ENCODE results near the gene TMEM178B.

Gene TMEM178B

DNA sequence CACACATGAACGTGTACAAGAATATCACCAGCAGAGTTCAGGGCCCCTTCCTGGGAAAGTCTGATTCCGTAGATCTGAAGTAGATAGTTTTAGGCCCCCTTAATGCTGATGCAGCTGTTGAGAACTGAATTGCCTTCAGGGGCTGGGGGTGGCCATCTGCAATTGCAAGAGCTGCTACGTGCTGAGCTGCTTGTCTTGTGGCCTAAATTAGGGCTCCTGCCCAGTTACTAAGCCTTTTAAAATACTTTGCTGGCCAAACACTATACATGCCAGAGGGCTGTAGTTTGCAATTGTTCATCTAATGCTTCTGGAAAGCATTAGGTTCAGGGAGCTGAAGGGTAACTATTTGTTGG, 71.7 kb downstream of the TMEM178B start:
- H3K4me1 ChIP-seq (ENCODE audit: control insufficient read depth in 2 of 2, insufficient read depth in 1 of 2, low read depth in 1 of 2, low read length in 2 of 2): peaks cover 0 to 3% of the 10 kb centered on the region in 2 donors
- no peak overlapping the region for H3K4ac ChIP-seq (ENCODE audit: low read length)
- no peak overlapping the region for H2AFZ ChIP-seq (ENCODE audit: low read length)
- no peak overlapping the region for H4K91ac ChIP-seq (ENCODE audit: low read depth, low read length, poor library complexity)
- H2BK15ac ChIP-seq (ENCODE audit: low read length): no peak overlapping the region
- no peak overlapping the region for H2BK5ac ChIP-seq (ENCODE audit: low read length)
- H4K8ac ChIP-seq (ENCODE audit: low read depth, low read length): no peak overlapping the region
- H2BK12ac ChIP-seq (ENCODE audit: low read length): no peak overlapping the region
- no peaks in the 10 kb centered on the region for H3K36me3 ChIP-seq (replicated peaks in 1 of 2; ENCODE audit: control insufficient read depth in 2 of 2, insufficient read depth in 2 of 2, low read length in 2 of 2)
- no CpG with 5 or more reads among the region's 3 CpGs for WGBS, 2 donors (ENCODE audit: extremely low coverage in 2 of 2, insufficient read length in 2 of 2, insufficient replicate concordance in 1 of 2)
- no peak overlapping the region for H3K27ac ChIP-seq (replicated peaks; ENCODE audit: low read length)
- no peak overlapping the region for H3K9ac ChIP-seq (ENCODE audit: low read depth, low read length, poor library complexity)
- H2AK5ac ChIP-seq (ENCODE audit: low read depth, low read length): no peak overlapping the region
- DNase-seq (ENCODE audit: low spot score): no peak
- no peak overlapping the region for H3K14ac ChIP-seq (ENCODE audit: low read length)
- H3K23ac ChIP-seq (ENCODE audit: low read depth, low read length, poor library complexity): no peak overlapping the region
- H3K18ac ChIP-seq (ENCODE audit: low read length): no peak overlapping the region
- H3K4me2 ChIP-seq (ENCODE audit: insufficient read depth, low read length, poor library complexity, severe bottlenecking): no peak overlapping the region
- no peak overlapping the region for H2BK120ac ChIP-seq (ENCODE audit: low read depth, low read length)
- H3K9me3 ChIP-seq (replicated peaks in 1 of 2; ENCODE audit: control insufficient read depth in 2 of 2, insufficient read depth in 1 of 2, low read depth in 1 of 2, low read length in 2 of 2): peaks cover 0 to 3% of the 10 kb centered on the region in 2 donors
- H3K79me1 ChIP-seq (ENCODE audit: low read depth, low read length): no peaks in the 10 kb centered on the region
- no peak overlapping the region for H3K4me3 ChIP-seq (ENCODE audit: low read length in 2 of 2)
- H3K27me3 ChIP-seq (ENCODE audit: control insufficient read depth in 3 of 3, insufficient read depth in 3 of 3, low read depth in 1 of 3, low read length in 3 of 3): no peaks in the 10 kb centered on the region

DNA sequence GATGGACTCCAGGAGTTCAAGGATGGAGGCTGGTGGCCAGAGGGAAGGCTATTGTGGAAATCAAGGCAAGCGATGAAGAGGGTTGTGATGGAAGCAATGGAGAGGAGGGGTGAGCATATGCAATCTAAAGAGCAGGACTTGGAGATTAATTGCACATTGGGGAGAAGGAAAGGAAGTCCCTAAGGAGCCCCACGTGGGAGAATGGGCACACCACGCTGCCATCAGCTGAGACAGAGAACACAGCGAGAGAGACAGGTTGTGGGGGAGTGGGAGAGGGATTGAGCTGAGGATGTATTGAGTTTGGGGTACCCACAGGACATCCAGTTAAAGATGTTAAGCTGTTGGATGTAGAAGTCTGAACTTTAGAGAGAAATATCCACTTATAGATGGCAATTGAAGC, 73.6 kb downstream of the TMEM178B start:
- Histone ChIP-seq H3K27me3 (ENCODE audit: control insufficient read depth in 3 of 3, insufficient read depth in 3 of 3, low read depth in 1 of 3, low read length in 3 of 3) (no peaks in the 10 kb centered on the region), H3K4me2 (ENCODE audit: insufficient read depth, low read length, poor library complexity, severe bottlenecking) (no peak overlapping the region), H3K4ac (ENCODE audit: low read length) (no peak overlapping the region), H2AFZ (ENCODE audit: low read length) (no peak overlapping the region), H3K79me1 (ENCODE audit: low read depth, low read length) (no peaks in the 10 kb centered on the region), H3K18ac (ENCODE audit: low read length) (no peak overlapping the region), H4K91ac (ENCODE audit: low read depth, low read length, poor library complexity) (no peak overlapping the region), H4K8ac (ENCODE audit: low read depth, low read length) (no peak overlapping the region), H2AK5ac (ENCODE audit: low read depth, low read length) (no peak overlapping the region), H3K9me3 (replicated peaks in 1 of 2; ENCODE audit: control insufficient read depth in 2 of 2, insufficient read depth in 1 of 2, low read depth in 1 of 2, low read length in 2 of 2) (peaks cover 0 to 3% of the 10 kb centered on the region in 2 donors), H3K36me3 (replicated peaks in 1 of 2; ENCODE audit: control insufficient read depth in 2 of 2, insufficient read depth in 2 of 2, low read length in 2 of 2) (no peaks in the 10 kb centered on the region), H3K27ac (replicated peaks; ENCODE audit: low read length) (no peak overlapping the region), H3K23ac (ENCODE audit: low read depth, low read length, poor library complexity) (no peak overlapping the region), H3K4me1 (ENCODE audit: control insufficient read depth in 2 of 2, insufficient read depth in 1 of 2, low read depth in 1 of 2, low read length in 2 of 2) (peaks cover 0 to 3% of the 10 kb centered on the region in 2 donors), H3K14ac (ENCODE audit: low read length) (no peak overlapping the region), H3K9ac (ENCODE audit: low read depth, low read length, poor library complexity) (no peak overlapping the region), H2BK120ac (ENCODE audit: low read depth, low read length) (no peak overlapping the region), H2BK15ac (ENCODE audit: low read length) (no peak overlapping the region), H2BK12ac (ENCODE audit: low read length) (no peak overlapping the region), H3K4me3 (ENCODE audit: low read length in 2 of 2) (no peak overlapping the region), H2BK5ac (ENCODE audit: low read length) (no peak overlapping the region)
- no peak for DNase-seq (ENCODE audit: low spot score)
- WGBS, 2 donors (ENCODE audit: extremely low coverage in 2 of 2, insufficient read length in 2 of 2, insufficient replicate concordance in 1 of 2): no CpG with 5 or more reads among the region's 4 CpGs

DNA sequence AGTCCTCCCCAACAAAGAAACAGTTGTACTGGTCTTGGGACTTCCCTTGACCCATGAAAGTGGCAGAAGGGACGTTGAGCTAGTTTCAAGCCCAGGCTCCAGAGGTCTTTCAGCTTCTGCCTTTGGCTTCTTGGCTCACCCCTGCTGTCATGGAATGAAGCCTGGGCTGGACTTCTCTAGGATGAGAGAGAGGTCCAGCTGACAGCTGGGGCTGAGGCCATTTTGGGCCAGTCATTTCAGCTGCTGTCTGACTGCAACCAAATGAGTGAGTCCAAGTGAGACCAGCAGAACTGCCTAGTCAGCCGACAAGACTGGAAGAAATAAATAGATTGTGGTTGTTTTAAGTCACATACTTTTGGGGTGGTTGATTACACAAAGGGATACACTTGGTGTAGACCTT, 76.6 kb downstream of the TMEM178B start:
- no CpG with 5 or more reads among the region's 2 CpGs for WGBS, 2 donors (ENCODE audit: extremely low coverage in 2 of 2, insufficient read length in 2 of 2, insufficient replicate concordance in 1 of 2)
- H3K4me1 ChIP-seq (ENCODE audit: control insufficient read depth in 2 of 2, insufficient read depth in 1 of 2, low read depth in 1 of 2, low read length in 2 of 2): no peaks in the 10 kb centered on the region
- H3K4me2 ChIP-seq (ENCODE audit: insufficient read depth, low read length, poor library complexity, severe bottlenecking): no peak overlapping the region
- H2BK12ac ChIP-seq (ENCODE audit: low read length): no peak overlapping the region
- no peak overlapping the region for H2BK5ac ChIP-seq (ENCODE audit: low read length)
- no peak overlapping the region for H3K4ac ChIP-seq (ENCODE audit: low read length)
- DNase-seq (ENCODE audit: low spot score): no peak
- H2BK15ac ChIP-seq (ENCODE audit: low read length): no peak overlapping the region
- H3K14ac ChIP-seq (ENCODE audit: low read length): no peak overlapping the region
- no peaks in the 10 kb centered on the region for H3K36me3 ChIP-seq (replicated peaks in 1 of 2; ENCODE audit: control insufficient read depth in 2 of 2, insufficient read depth in 2 of 2, low read length in 2 of 2)
- no peak overlapping the region for H4K8ac ChIP-seq (ENCODE audit: low read depth, low read length)
- H2AFZ ChIP-seq (ENCODE audit: low read length): no peak overlapping the region
- H3K9me3 ChIP-seq (replicated peaks in 1 of 2; ENCODE audit: control insufficient read depth in 2 of 2, insufficient read depth in 1 of 2, low read depth in 1 of 2, low read length in 2 of 2): peaks cover 0 to 3% of the 10 kb centered on the region in 2 donors
- no peak overlapping the region for H3K9ac ChIP-seq (ENCODE audit: low read depth, low read length, poor library complexity)
- H3K27ac ChIP-seq (replicated peaks; ENCODE audit: low read length): no peak overlapping the region
- H2AK5ac ChIP-seq (ENCODE audit: low read depth, low read length): no peak overlapping the region
- no peak overlapping the region for H3K18ac ChIP-seq (ENCODE audit: low read length)
- H3K23ac ChIP-seq (ENCODE audit: low read depth, low read length, poor library complexity): no peak overlapping the region
- H4K91ac ChIP-seq (ENCODE audit: low read depth, low read length, poor library complexity): no peak overlapping the region
- no peak overlapping the region for H3K4me3 ChIP-seq (ENCODE audit: low read length in 2 of 2)
- H2BK120ac ChIP-seq (ENCODE audit: low read depth, low read length): no peak overlapping the region
- no peaks in the 10 kb centered on the region for H3K27me3 ChIP-seq (ENCODE audit: control insufficient read depth in 3 of 3, insufficient read depth in 3 of 3, low read depth in 1 of 3, low read length in 3 of 3)
- H3K79me1 ChIP-seq (ENCODE audit: low read depth, low read length): no peaks in the 10 kb centered on the region

DNA sequence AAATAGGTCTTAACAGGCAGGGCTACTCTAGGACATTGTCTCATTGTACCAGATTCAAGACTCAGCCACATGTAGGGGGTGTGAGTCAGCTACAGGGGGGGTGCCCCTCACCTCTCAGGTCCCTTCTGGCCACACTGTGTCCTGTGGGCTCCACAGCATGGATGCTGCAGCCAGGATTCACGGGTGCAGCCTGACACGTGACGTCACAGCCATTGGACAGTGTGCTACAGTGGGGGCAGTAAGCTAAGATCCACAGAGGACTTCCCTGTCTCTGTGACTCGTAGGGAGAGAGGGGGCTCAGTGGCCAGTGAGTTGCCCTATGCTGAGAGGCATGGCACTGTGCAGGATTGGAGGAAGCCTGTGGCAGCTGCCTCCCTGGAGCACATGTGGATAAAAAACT, 77.9 kb downstream of the TMEM178B start:
- Histone ChIP-seq H3K9me3 (replicated peaks in 1 of 2; ENCODE audit: control insufficient read depth in 2 of 2, insufficient read depth in 1 of 2, low read depth in 1 of 2, low read length in 2 of 2) (peaks cover 0 to 3% of the 10 kb centered on the region in 2 donors), H3K79me1 (ENCODE audit: low read depth, low read length) (no peaks in the 10 kb centered on the region), H3K4me3 (ENCODE audit: low read length in 2 of 2) (no peak overlapping the region), H2BK120ac (ENCODE audit: low read depth, low read length) (no peak overlapping the region), H2BK15ac (ENCODE audit: low read length) (no peak overlapping the region), H3K9ac (ENCODE audit: low read depth, low read length, poor library complexity) (peak overlapping the region; percentile 38), H2BK5ac (ENCODE audit: low read length) (no peak overlapping the region), H3K23ac (ENCODE audit: low read depth, low read length, poor library complexity) (peak overlapping the region; percentile 45), H2AK5ac (ENCODE audit: low read depth, low read length) (peak overlapping the region; percentile 51), H2BK12ac (ENCODE audit: low read length) (no peak overlapping the region), H3K14ac (ENCODE audit: low read length) (no peak overlapping the region), H3K4ac (ENCODE audit: low read length) (no peak overlapping the region), H3K18ac (ENCODE audit: low read length) (peak overlapping the region; percentile 29), H4K91ac (ENCODE audit: low read depth, low read length, poor library complexity) (no peak overlapping the region), H3K27me3 (ENCODE audit: control insufficient read depth in 3 of 3, insufficient read depth in 3 of 3, low read depth in 1 of 3, low read length in 3 of 3) (no peaks in the 10 kb centered on the region), H3K4me2 (ENCODE audit: insufficient read depth, low read length, poor library complexity, severe bottlenecking) (no peak overlapping the region), H3K4me1 (ENCODE audit: control insufficient read depth in 2 of 2, insufficient read depth in 1 of 2, low read depth in 1 of 2, low read length in 2 of 2) (peaks cover 0 to 2% of the 10 kb centered on the region in 2 donors), H3K27ac (replicated peaks; ENCODE audit: low read length) (no peak overlapping the region), H4K8ac (ENCODE audit: low read depth, low read length) (no peak overlapping the region), H2AFZ (ENCODE audit: low read length) (no peak overlapping the region), H3K36me3 (replicated peaks in 1 of 2; ENCODE audit: control insufficient read depth in 2 of 2, insufficient read depth in 2 of 2, low read length in 2 of 2) (no peaks in the 10 kb centered on the region)
- DNase-seq (ENCODE audit: low spot score): no peak
- no CpG with 5 or more reads among the region's 4 CpGs for WGBS, 2 donors (ENCODE audit: extremely low coverage in 2 of 2, insufficient read length in 2 of 2, insufficient replicate concordance in 1 of 2)
